ENCODE measurements around the gene RRP15.

RRP15 gene

DNA sequence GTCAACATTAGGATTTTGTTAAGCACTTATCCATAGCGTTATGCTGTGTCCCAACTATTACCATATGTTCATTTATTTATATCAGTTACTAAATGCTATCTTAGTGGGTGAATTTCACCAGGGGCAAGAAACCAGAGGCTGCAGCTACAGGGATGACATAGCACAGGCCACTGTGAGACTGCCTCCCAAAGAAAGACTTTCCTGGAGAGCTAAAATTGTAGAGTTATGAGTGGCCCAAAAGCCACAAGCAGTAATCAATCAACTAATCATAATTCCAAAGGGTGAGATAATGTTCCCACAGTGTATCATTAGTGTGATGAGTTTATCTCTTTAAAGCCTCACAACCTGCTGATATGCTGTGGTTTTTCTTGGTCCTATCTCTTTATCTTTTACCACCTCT, 56.2 kb downstream of the RRP15 start:
- DNase-seq (ENCODE audit: low read depth), result no peak

DNA sequence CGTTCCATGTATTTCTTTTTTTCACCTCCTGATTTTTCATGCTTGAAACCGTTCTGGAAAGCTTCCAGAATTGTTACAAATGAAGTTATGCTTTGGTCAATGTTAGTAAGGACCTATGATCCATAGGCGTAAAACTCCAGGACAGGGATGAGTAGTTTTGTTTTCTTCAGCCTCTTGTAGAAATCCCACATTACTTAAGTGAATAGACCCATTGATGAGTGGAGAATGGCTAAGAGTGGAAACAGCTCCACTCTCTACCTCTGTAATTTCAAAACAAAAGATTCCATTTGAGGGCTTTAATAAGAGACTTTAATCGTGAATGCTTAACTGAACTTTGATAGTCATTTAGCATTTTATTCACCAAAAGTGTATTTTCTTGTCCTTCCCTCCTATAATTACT, 57.0 kb downstream of the RRP15 start:
- no peak for DNase-seq (ENCODE audit: low read depth)

- no peak for DNase-seq (ENCODE audit: low read depth)
Observed at GRCh38 chr1:218344814-218345672, 60.0 kb downstream of the RRP15 start, which contains the start of gene TGFB2. TGFB2 (plus strand) TSS chr1:218345336; CDS start chr1:218346702, 1,366 bp downstream.

GRCh38 chr1:218345673-218346390, 60.7 kb downstream of the RRP15 start:
- DNase-seq (ENCODE audit: low read depth), result no peak

DNA sequence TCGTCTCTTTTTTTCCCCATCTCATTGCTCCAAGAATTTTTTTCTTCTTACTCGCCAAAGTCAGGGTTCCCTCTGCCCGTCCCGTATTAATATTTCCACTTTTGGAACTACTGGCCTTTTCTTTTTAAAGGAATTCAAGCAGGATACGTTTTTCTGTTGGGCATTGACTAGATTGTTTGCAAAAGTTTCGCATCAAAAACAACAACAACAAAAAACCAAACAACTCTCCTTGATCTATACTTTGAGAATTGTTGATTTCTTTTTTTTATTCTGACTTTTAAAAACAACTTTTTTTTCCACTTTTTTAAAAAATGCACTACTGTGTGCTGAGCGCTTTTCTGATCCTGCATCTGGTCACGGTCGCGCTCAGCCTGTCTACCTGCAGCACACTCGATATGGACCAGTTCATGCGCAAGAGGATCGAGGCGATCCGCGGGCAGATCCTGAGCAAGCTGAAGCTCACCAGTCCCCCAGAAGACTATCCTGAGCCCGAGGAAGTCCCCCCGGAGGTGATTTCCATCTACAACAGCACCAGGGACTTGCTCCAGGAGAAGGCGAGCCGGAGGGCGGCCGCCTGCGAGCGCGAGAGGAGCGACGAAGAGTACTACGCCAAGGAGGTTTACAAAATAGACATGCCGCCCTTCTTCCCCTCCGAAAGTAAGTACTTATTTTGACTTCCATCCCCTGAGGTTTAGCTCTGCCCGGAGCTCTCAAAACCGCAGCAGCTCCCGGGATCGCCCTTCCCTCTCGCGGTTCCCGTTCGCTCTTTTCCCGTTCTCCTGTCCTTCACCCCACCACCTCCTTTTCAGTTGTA, 61.5 kb downstream of the RRP15 start:
- DNase-seq (ENCODE audit: low read depth), result no peak

DNA sequence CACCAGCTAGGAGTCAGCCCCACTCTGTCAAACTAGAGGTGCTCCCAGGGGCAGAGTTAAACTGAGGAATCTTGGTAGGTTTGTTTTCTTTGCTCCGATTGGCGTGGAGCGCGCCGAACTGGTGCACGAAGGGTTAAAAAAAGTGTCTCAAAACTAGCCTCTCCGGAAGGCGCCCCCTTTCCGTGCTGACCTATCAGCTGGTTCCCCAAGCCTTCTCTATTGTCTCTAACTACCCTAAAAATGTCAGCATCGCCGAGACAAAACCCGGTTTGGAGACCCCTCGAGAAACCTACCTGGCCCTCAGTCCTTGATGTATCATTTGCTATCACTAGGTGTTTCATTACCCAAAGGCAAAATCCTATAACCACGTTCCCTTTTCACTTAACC, 62.2 kb downstream of the RRP15 start:
- no peak for DNase-seq (ENCODE audit: low read depth)

- DNase-seq (ENCODE audit: low read depth), result no peak
Observed at GRCh38 chr1:218347723-218348627, 62.9 kb downstream of the RRP15 start.

- no peak for DNase-seq (ENCODE audit: low read depth)
Observed at GRCh38 chr1:218348628-218349071, 63.6 kb downstream of the RRP15 start.

DNA sequence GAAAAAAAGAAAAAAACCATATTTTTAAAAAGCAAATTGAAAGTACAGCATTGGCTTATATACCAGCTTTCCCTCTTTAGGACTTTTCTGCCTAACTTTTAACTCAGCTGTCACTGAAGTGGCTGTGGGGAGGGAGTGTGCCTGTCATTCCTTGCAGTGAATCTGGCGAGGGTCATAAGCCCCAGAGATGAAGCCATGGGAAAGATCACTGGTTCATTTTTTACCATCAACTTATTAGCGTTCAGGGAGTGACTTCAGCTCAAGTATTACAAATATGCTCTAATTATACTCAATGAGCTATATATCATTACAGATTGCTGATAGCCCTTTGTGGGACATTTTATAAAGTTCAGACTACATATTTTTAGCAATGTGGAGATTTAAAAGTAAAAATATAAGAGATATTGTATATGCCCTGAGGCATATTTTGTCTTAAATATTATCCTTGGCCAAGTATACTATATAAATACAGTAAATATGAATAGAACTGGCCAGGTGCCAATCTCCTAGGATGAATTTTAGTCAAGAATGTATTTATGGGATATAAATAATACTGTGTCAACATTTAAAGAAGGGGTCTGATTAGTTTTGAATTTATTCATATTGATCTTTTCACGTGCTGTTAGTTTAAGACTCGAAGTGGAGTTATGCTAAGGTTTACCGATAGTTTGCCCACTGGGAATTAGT, 64.4 kb downstream of the RRP15 start:
- DNase-seq (ENCODE audit: low read depth), result no peak

DNA sequence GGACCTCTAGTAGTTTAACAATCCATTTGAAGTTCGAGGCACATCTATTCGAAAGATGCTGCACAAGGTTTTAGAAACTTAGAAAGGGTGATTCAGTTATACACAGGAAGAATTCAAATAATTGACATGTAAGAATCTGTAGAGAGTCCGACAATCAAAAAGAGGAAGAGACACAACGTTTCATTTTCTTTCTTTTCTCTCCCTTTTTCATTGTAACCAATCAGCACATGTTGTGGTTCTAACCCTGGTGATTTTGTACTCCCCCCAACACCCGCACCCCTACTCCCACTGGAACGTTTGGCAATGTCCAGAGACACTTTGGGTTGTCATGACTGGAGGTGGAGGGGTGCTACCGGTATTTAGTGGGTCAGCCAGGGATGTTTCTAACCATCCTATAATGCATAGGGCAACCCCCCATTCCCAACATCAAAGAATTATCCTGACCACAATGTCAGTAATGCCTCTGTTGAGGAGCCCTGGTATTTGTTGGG, 65.0 kb downstream of the RRP15 start:
- no peak for DNase-seq (ENCODE audit: low read depth)

GRCh38 chr1:218350801-218351266, 65.7 kb downstream of the RRP15 start:
- no peak for DNase-seq (ENCODE audit: low read depth)

GRCh38 chr1:218351391-218352074, 66.4 kb downstream of the RRP15 start:
- no peak for DNase-seq (ENCODE audit: low read depth)

GRCh38 chr1:218352075-218352438, 67.0 kb downstream of the RRP15 start:
- DNase-seq (ENCODE audit: low read depth), result no peak

GRCh38 chr1:218353656-218354055, 68.6 kb downstream of the RRP15 start:
- no peak for DNase-seq (ENCODE audit: low read depth)

GRCh38 chr1:218355278-218355677, 70.2 kb downstream of the RRP15 start:
- DNase-seq (ENCODE audit: low read depth), result no peak

GRCh38 chr1:218357211-218357892, 72.3 kb downstream of the RRP15 start:
- DNase-seq (ENCODE audit: low read depth), result no peak

DNA sequence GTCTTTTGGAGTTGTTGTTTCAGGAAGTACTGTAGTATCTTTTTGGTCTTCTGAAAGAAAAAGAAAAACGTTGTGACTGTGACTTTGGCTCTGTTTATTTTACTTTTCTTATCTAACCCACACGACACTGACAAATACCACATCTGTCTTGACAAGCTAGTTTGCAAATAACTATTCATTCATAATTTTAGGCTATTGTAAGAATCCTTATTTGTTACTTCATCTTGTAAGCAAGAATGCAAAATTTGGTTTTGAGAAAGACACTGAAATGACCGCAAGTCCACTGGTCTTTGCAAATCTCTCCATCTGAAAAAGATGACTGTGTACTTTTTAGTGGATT, 72.8 kb downstream of the RRP15 start:
- no peak for DNase-seq (ENCODE audit: low read depth)

GRCh38 chr1:218361298-218362065, 76.4 kb downstream of the RRP15 start:
- no peak for DNase-seq (ENCODE audit: low read depth)

All from T-helper 22 cell (primary cell).